HCT116 (cell line): ENCODE results near the gene ZNF177.

Source experiments
- CEBPB ChIP-seq: IDR thresholded peaks from 2 replicates; pipeline ENCODE4 v1.6.1; 2012; ENCODE audit warnings: low read depth
- EZH2 ChIP-seq: fragments of 200-600 bp; sonication (generic); IDR thresholded peaks from 2 replicates; pipeline ENCODE4 v1.6.1; 2017; ENCODE audit warnings: antibody characterized with exemption, mixed run types
- JUND ChIP-seq: IDR thresholded peaks from 2 replicates; pipeline ENCODE4 v1.6.1; 2012
- POLR2A ChIP-seq: IDR thresholded peaks from 2 replicates; pipeline ENCODE4 v1.7.0; 2011; ENCODE audit warnings: borderline replicate concordance; ENCODE audit not compliant: insufficient read depth, insufficient read length; ENCODE audit errors: extremely low read depth
- POLR2AphosphoS5 ChIP-seq: IDR thresholded peaks from 2 replicates; pipeline ENCODE4 v1.6.1; 2011; ENCODE audit warnings: mild to moderate bottlenecking, low read depth, low read length, moderate library complexity
- SRF ChIP-seq: IDR thresholded peaks from 2 replicates; pipeline ENCODE4 v1.6.1; 2012; ENCODE audit warnings: low read depth
- YY1 ChIP-seq: IDR thresholded peaks from 2 replicates; pipeline ENCODE4 v1.6.1; 2011; ENCODE audit warnings: low read length, low read depth, moderate library complexity, mild to moderate bottlenecking; ENCODE audit not compliant: insufficient replicate concordance; ENCODE audit errors: extremely low read depth
- ZFX ChIP-seq: fragments of 450-650 bp; IDR thresholded peaks from 2 replicates; pipeline ENCODE4 v1.6.1; 2017
- TF ChIP-seq, protein P1 (sequence below): IDR thresholded peaks from 2 replicates; pipeline ENCODE4 v1.6.1; 2012; ENCODE audit warnings: low read depth
- TF ChIP-seq, protein P2 (sequence below), 3 experiments: fragments of 200-600 bp in 1 of 3; sonication (generic) in 1 of 3; IDR thresholded peaks in 2 of 3; conservative IDR thresholded peaks in 1 of 3; 2 replicates each; pipeline ENCODE4 v1.5.1; 2012 to 2017; ENCODE audit warnings: low read depth in 2 of 3, low read length in 2 of 3, antibody characterized with exemption in 1 of 3, borderline replicate concordance in 1 of 3, control low read depth in 1 of 3, mild to moderate bottlenecking in 1 of 3, mixed read lengths in 1 of 3, mixed run types in 1 of 3, moderate library complexity in 1 of 3; ENCODE audit not compliant: insufficient read depth in 1 of 3
- TF ChIP-seq, protein P3 (sequence below): IDR thresholded peaks from 2 replicates; pipeline ENCODE4 v1.6.1; 2011; ENCODE audit warnings: mild to moderate bottlenecking, low read length, moderate library complexity; ENCODE audit not compliant: insufficient replicate concordance; ENCODE audit errors: extremely low read depth
- TF ChIP-seq, protein P4 (sequence below): IDR thresholded peaks from 2 replicates; pipeline ENCODE4 v1.6.1; 2012

DNA sequence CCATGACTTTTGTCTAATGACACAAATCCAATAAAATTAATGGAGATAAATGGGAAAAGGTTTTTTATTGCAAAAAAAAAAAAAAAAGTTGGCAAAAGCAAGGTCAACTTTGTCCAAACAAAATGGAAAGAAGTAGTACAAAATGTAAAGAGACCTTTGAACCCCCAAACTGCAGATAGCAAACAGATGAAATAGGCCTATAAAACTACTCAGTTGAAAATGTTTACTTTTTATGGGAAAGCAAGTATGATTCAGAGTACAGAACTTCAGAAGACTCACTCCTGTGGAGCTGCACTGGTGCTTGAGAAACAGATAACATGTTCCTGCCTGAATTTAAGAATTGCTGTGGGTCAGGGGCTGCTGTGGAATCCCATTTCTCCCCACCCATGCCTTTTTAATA is 9.8 kb upstream of the ZNF177 start:
- TF ChIP-seq, protein P1, sequence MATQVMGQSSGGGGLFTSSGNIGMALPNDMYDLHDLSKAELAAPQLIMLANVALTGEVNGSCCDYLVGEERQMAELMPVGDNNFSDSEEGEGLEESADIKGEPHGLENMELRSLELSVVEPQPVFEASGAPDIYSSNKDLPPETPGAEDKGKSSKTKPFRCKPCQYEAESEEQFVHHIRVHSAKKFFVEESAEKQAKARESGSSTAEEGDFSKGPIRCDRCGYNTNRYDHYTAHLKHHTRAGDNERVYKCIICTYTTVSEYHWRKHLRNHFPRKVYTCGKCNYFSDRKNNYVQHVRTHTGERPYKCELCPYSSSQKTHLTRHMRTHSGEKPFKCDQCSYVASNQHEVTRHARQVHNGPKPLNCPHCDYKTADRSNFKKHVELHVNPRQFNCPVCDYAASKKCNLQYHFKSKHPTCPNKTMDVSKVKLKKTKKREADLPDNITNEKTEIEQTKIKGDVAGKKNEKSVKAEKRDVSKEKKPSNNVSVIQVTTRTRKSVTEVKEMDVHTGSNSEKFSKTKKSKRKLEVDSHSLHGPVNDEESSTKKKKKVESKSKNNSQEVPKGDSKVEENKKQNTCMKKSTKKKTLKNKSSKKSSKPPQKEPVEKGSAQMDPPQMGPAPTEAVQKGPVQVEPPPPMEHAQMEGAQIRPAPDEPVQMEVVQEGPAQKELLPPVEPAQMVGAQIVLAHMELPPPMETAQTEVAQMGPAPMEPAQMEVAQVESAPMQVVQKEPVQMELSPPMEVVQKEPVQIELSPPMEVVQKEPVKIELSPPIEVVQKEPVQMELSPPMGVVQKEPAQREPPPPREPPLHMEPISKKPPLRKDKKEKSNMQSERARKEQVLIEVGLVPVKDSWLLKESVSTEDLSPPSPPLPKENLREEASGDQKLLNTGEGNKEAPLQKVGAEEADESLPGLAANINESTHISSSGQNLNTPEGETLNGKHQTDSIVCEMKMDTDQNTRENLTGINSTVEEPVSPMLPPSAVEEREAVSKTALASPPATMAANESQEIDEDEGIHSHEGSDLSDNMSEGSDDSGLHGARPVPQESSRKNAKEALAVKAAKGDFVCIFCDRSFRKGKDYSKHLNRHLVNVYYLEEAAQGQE: no peak
- TF ChIP-seq POLR2A: no peak
- no peak for TF ChIP-seq EZH2
- TF ChIP-seq, protein P2, sequence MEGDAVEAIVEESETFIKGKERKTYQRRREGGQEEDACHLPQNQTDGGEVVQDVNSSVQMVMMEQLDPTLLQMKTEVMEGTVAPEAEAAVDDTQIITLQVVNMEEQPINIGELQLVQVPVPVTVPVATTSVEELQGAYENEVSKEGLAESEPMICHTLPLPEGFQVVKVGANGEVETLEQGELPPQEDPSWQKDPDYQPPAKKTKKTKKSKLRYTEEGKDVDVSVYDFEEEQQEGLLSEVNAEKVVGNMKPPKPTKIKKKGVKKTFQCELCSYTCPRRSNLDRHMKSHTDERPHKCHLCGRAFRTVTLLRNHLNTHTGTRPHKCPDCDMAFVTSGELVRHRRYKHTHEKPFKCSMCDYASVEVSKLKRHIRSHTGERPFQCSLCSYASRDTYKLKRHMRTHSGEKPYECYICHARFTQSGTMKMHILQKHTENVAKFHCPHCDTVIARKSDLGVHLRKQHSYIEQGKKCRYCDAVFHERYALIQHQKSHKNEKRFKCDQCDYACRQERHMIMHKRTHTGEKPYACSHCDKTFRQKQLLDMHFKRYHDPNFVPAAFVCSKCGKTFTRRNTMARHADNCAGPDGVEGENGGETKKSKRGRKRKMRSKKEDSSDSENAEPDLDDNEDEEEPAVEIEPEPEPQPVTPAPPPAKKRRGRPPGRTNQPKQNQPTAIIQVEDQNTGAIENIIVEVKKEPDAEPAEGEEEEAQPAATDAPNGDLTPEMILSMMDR (IDR thresholded peaks at IDR 0.05 in 2 of 3, conservative IDR thresholded peaks at IDR 0.05 in 1 of 3; ENCODE audit: borderline replicate concordance in 1 of 3, insufficient read depth in 1 of 3, low read depth in 2 of 3, low read length in 2 of 3): no peak
- TF ChIP-seq POLR2AphosphoS5: no peak
- TF ChIP-seq YY1: no peak
- no peak for TF ChIP-seq SRF
- no peak for TF ChIP-seq CEBPB
- no peak for TF ChIP-seq JUND
- TF ChIP-seq, protein P3, sequence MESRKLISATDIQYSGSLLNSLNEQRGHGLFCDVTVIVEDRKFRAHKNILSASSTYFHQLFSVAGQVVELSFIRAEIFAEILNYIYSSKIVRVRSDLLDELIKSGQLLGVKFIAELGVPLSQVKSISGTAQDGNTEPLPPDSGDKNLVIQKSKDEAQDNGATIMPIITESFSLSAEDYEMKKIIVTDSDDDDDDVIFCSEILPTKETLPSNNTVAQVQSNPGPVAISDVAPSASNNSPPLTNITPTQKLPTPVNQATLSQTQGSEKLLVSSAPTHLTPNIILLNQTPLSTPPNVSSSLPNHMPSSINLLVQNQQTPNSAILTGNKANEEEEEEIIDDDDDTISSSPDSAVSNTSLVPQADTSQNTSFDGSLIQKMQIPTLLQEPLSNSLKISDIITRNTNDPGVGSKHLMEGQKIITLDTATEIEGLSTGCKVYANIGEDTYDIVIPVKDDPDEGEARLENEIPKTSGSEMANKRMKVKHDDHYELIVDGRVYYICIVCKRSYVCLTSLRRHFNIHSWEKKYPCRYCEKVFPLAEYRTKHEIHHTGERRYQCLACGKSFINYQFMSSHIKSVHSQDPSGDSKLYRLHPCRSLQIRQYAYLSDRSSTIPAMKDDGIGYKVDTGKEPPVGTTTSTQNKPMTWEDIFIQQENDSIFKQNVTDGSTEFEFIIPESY: no peak
- TF ChIP-seq ZFX: no peak
- TF ChIP-seq, protein P4, sequence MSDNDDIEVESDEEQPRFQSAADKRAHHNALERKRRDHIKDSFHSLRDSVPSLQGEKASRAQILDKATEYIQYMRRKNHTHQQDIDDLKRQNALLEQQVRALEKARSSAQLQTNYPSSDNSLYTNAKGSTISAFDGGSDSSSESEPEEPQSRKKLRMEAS: no peak
